Measurements from ENCODE around the gene PARVB.

DNA sequence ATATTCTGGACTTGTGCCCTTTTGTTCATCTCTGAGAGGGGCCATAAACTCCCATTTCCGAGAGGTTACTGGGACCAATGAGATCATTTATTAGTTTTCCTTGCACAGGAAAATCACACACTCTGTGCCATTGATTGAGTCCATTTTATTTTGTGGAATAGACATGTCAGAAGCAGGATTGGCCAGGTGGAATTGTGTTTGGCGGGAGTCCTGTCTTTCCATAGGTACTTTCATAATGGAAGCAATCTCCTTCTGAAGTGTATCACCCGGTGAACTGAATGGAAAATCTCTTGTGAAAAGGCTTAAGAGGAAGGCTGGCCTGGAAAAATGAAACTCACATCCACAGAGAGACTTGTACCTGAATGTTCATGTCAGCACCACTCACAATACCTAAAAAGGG, 93.6 kb downstream of the PARVB start:
- TF ChIP-seq SUZ12 (IDR thresholded peaks at IDR 0.05; ENCODE audit: low read length) (no peak), POLR2A (IDR thresholded peaks at IDR 0.05; ENCODE audit: control extremely low read depth in 1 of 2, low read depth in 2 of 2, low read length in 2 of 2) (no peak), GTF2F1 (IDR thresholded peaks at IDR 0.05; ENCODE audit: borderline replicate concordance, low read depth, low read length) (no peak), TEAD4 (IDR thresholded peaks at IDR 0.05; ENCODE audit: low read depth, low read length) (no peak), SP2 (IDR thresholded peaks at IDR 0.05; ENCODE audit: low read length) (no peak), EZH2 (IDR thresholded peaks at IDR 0.05; ENCODE audit: low read depth, low read length, severe bottlenecking) (no peak), RBBP5 (IDR thresholded peaks at IDR 0.05; ENCODE audit: borderline replicate concordance, low read depth, low read length) (no peak), RAD21 (IDR thresholded peaks at IDR 0.05 in 1 of 2, conservative IDR thresholded peaks at IDR 0.05 in 1 of 2; ENCODE audit: low read depth in 2 of 2, low read length in 2 of 2) (no peak)
- TF ChIP-seq, protein P1, sequence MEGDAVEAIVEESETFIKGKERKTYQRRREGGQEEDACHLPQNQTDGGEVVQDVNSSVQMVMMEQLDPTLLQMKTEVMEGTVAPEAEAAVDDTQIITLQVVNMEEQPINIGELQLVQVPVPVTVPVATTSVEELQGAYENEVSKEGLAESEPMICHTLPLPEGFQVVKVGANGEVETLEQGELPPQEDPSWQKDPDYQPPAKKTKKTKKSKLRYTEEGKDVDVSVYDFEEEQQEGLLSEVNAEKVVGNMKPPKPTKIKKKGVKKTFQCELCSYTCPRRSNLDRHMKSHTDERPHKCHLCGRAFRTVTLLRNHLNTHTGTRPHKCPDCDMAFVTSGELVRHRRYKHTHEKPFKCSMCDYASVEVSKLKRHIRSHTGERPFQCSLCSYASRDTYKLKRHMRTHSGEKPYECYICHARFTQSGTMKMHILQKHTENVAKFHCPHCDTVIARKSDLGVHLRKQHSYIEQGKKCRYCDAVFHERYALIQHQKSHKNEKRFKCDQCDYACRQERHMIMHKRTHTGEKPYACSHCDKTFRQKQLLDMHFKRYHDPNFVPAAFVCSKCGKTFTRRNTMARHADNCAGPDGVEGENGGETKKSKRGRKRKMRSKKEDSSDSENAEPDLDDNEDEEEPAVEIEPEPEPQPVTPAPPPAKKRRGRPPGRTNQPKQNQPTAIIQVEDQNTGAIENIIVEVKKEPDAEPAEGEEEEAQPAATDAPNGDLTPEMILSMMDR (IDR thresholded peaks at IDR 0.05; ENCODE audit: control extremely low read depth in 1 of 3, insufficient read depth in 1 of 3, low read depth in 1 of 3, low read length in 3 of 3): no peak
- TF ChIP-seq, protein P2, sequence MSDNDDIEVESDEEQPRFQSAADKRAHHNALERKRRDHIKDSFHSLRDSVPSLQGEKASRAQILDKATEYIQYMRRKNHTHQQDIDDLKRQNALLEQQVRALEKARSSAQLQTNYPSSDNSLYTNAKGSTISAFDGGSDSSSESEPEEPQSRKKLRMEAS (IDR thresholded peaks at IDR 0.05): no peak
- TF ChIP-seq, protein P3, sequence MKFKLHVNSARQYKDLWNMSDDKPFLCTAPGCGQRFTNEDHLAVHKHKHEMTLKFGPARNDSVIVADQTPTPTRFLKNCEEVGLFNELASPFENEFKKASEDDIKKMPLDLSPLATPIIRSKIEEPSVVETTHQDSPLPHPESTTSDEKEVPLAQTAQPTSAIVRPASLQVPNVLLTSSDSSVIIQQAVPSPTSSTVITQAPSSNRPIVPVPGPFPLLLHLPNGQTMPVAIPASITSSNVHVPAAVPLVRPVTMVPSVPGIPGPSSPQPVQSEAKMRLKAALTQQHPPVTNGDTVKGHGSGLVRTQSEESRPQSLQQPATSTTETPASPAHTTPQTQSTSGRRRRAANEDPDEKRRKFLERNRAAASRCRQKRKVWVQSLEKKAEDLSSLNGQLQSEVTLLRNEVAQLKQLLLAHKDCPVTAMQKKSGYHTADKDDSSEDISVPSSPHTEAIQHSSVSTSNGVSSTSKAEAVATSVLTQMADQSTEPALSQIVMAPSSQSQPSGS (IDR thresholded peaks at IDR 0.05; ENCODE audit: low read length): no peak
